Tibial nerve (tissue), 4 donors: ENCODE results near the gene RPRD2.

Source experiments
- EP300 ChIP-seq, 2 donors: sonication (generic); formaldehyde crosslinking; IDR thresholded peaks; one replicate each; pipeline ENCODE4 v1.6.1; 2017; ENCODE audit warnings: antibody characterized with exemption in 2 of 2, mild to moderate bottlenecking in 1 of 2
- POLR2A ChIP-seq, 2 donors: fragments of 450-650 bp; IDR thresholded peaks; one replicate each; pipeline ENCODE4 v1.6.1; 2017; ENCODE audit warnings: antibody characterized with exemption in 2 of 2, mild to moderate bottlenecking in 2 of 2, moderate library complexity in 2 of 2
- TF ChIP-seq, protein P1 (sequence below), 5 experiments: fragments of 200-600 bp in 3 of 5; fragments of 450-650 bp in 2 of 5; sonication (generic) in 3 of 5; IDR thresholded peaks; one replicate each; pipeline ENCODE4 v1.5.1; 2016 to 2019; ENCODE audit warnings: antibody characterized with exemption in 5 of 5, mild to moderate bottlenecking in 3 of 5, moderate library complexity in 2 of 5

DNA sequence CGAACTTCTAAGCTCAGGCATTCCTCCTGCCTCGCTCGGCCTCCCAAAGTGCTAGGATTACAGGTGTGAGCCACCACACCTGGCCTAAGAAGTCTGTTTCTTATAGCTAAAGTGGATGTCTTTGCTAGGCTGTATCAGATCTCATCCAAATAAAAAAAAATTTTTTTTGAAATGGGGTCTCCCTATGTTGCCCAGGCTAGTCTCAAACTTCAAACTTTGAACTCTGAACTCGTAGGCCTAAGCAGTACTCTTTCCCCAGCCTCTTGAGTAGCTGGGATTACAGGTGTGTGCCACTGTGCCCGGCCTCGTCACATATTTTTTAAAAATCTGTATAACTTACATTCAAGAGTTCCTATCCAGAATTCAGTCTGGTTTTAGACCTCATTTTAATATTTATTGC lies 40.5 kb downstream of the RPRD2 start:
- TF ChIP-seq POLR2A (IDR thresholded peaks at IDR 0.05): no peak
- TF ChIP-seq, protein P1, sequence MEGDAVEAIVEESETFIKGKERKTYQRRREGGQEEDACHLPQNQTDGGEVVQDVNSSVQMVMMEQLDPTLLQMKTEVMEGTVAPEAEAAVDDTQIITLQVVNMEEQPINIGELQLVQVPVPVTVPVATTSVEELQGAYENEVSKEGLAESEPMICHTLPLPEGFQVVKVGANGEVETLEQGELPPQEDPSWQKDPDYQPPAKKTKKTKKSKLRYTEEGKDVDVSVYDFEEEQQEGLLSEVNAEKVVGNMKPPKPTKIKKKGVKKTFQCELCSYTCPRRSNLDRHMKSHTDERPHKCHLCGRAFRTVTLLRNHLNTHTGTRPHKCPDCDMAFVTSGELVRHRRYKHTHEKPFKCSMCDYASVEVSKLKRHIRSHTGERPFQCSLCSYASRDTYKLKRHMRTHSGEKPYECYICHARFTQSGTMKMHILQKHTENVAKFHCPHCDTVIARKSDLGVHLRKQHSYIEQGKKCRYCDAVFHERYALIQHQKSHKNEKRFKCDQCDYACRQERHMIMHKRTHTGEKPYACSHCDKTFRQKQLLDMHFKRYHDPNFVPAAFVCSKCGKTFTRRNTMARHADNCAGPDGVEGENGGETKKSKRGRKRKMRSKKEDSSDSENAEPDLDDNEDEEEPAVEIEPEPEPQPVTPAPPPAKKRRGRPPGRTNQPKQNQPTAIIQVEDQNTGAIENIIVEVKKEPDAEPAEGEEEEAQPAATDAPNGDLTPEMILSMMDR (IDR thresholded peaks at IDR 0.05): no peak
- no peak for TF ChIP-seq EP300 (IDR thresholded peaks at IDR 0.05)
